WTC11 (cell line): ENCODE measurements around the gene DRD4. TPM values are rescaled to one million over a fixed set of nuclear protein-coding genes. Genes with fewer than 3 reads are reported as not detected.

ENCODE experiments used
- ATAC-seq: fragments of 200-7000 bp; cut with Tn5 transposase; 2 replicates; pipeline ENCODE4 v1.10.0; 2021; ENCODE audit warnings: mild to moderate bottlenecking, moderate library complexity
- CTCF ChIA-PET: fragments of 300-600 bp; sonication (Branson Sonifier 250); formaldehyde crosslinking; loops from one replicate; lab custom pipeline; 2021; ENCODE audit warnings: antibody characterized with exemption; lab: Charles Lee
- POLR2A ChIA-PET: fragments of 350-600 bp; sonication (Branson Sonifier 250); formaldehyde crosslinking; loops from one replicate; lab custom pipeline; 2021; ENCODE audit warnings: antibody characterized with exemption; lab: Charles Lee
- DNase-seq: peaks from one replicate; pipeline ENCODE4 v3.0.0; 2021; ENCODE audit warnings: low spot score
- H3K27ac Mint-ChIP-seq: 2 replicates; pipeline ENCODE4 v1.8.0; 2021; ENCODE audit warnings: mixed read lengths
- H3K27me3 Mint-ChIP-seq: 2 replicates; pipeline ENCODE4 v1.8.0; 2021; ENCODE audit warnings: low read depth, mild to moderate bottlenecking, moderate library complexity, mixed read lengths
- H3K36me3 Mint-ChIP-seq: 2 replicates; pipeline ENCODE4 v1.8.0; 2021; ENCODE audit warnings: mixed read lengths
- H3K4me1 Mint-ChIP-seq: 2 replicates; pipeline ENCODE4 v1.8.0; 2022; ENCODE audit warnings: mixed read lengths
- H3K4me3 Mint-ChIP-seq: 2 replicates; pipeline ENCODE4 v1.8.0; 2021; ENCODE audit warnings: mild to moderate bottlenecking, moderate library complexity, mixed read lengths
- H3K9me3 Mint-ChIP-seq: 2 replicates; pipeline ENCODE4 v1.8.0; 2021; ENCODE audit warnings: mixed read lengths
- AFF4 ChIP-seq: sonication (generic); formaldehyde crosslinking; IDR thresholded peaks from 2 replicates; pipeline ENCODE4 v1.8.1; 2023; ENCODE audit warnings: mild to moderate bottlenecking, missing genetic modification reagents, borderline replicate concordance
- ATF1 ChIP-seq: sonication (generic); formaldehyde crosslinking; IDR thresholded peaks from 2 replicates; pipeline ENCODE4 v1.8.1; 2023; ENCODE audit warnings: mild to moderate bottlenecking, moderate library complexity, missing genetic modification reagents
- ESRRA ChIP-seq: sonication (generic); formaldehyde crosslinking; IDR thresholded peaks from 2 replicates; pipeline ENCODE4 v1.8.1; 2022; ENCODE audit warnings: mild to moderate bottlenecking, missing genetic modification reagents, borderline replicate concordance
- FOXJ3 ChIP-seq: sonication (generic); formaldehyde crosslinking; IDR thresholded peaks from 2 replicates; pipeline ENCODE4 v1.9.0; 2021; ENCODE audit warnings: missing genetic modification reagents, mild to moderate bottlenecking, borderline replicate concordance
- FOXK1 ChIP-seq: sonication (generic); formaldehyde crosslinking; IDR thresholded peaks from 2 replicates; pipeline ENCODE4 v1.8.0; 2022; ENCODE audit warnings: mild to moderate bottlenecking, moderate library complexity, missing genetic modification reagents
- FOXP1 ChIP-seq: sonication (generic); formaldehyde crosslinking; IDR thresholded peaks from 2 replicates; pipeline ENCODE4 v1.8.0; 2022; ENCODE audit warnings: missing genetic modification reagents, mild to moderate bottlenecking, moderate library complexity, borderline replicate concordance
- GRHL2 ChIP-seq: fragments of 250-450 bp; sonication (Bioruptor Pico); IDR thresholded peaks from 2 replicates; pipeline ENCODE4 v1.8.0; 2022; ENCODE audit warnings: mild to moderate bottlenecking, moderate library complexity; ENCODE audit not compliant: insufficient replicate concordance, severe bottlenecking
- GTF2I ChIP-seq: fragments of 250-450 bp; sonication (Bioruptor Pico); conservative IDR thresholded peaks from 2 replicates; pipeline ENCODE4 v1.4.0; 2021; ENCODE audit warnings: mild to moderate bottlenecking
- IRF1 ChIP-seq: sonication (generic); formaldehyde crosslinking; IDR thresholded peaks from 2 replicates; pipeline ENCODE4 v1.8.0; 2023; ENCODE audit warnings: missing genetic modification reagents
- IRF2 ChIP-seq: sonication (generic); formaldehyde crosslinking; IDR thresholded peaks from 2 replicates; pipeline ENCODE4 v1.8.0; 2022; ENCODE audit warnings: low read depth, missing genetic modification reagents, borderline replicate concordance
- JAZF1 ChIP-seq: fragments of 250-450 bp; sonication (Bioruptor Pico); IDR thresholded peaks from 2 replicates; pipeline ENCODE4 v1.9.0; 2021; ENCODE audit warnings: moderate library complexity, mild to moderate bottlenecking, inconsistent platforms
- KAT7 ChIP-seq: sonication (generic); formaldehyde crosslinking; IDR thresholded peaks from 2 replicates; pipeline ENCODE4 v1.8.1; 2023; ENCODE audit warnings: missing genetic modification reagents, mild to moderate bottlenecking, borderline replicate concordance
- MYBL2 ChIP-seq: sonication (generic); formaldehyde crosslinking; IDR thresholded peaks from 2 replicates; pipeline ENCODE4 v1.8.1; 2023; ENCODE audit warnings: mild to moderate bottlenecking, moderate library complexity, missing genetic modification reagents
- NFATC4 ChIP-seq: fragments of 250-450 bp; sonication (Bioruptor Pico); IDR thresholded peaks from 2 replicates; pipeline ENCODE4 v1.9.0; 2021; ENCODE audit warnings: mild to moderate bottlenecking
- OVOL2 ChIP-seq: fragments of 250-450 bp; sonication (Bioruptor Pico); IDR thresholded peaks from 2 replicates; pipeline ENCODE4 v1.9.0; 2021; ENCODE audit warnings: mild to moderate bottlenecking, borderline replicate concordance
- STAT6 ChIP-seq: sonication (generic); formaldehyde crosslinking; conservative IDR thresholded peaks from 2 replicates; pipeline ENCODE4 v1.8.1; 2023; ENCODE audit warnings: mild to moderate bottlenecking, low read depth, missing genetic modification reagents, moderate library complexity
- TEAD1 ChIP-seq: sonication (generic); formaldehyde crosslinking; IDR thresholded peaks from 2 replicates; pipeline ENCODE4 v1.8.0; 2022; ENCODE audit warnings: mild to moderate bottlenecking, missing genetic modification reagents
- TP53 ChIP-seq: sonication (generic); formaldehyde crosslinking; IDR thresholded peaks from 2 replicates; pipeline ENCODE4 v1.8.1; 2023; ENCODE audit warnings: mild to moderate bottlenecking, missing genetic modification reagents
- USF2 ChIP-seq: sonication (generic); formaldehyde crosslinking; IDR thresholded peaks from 2 replicates; pipeline ENCODE4 v1.8.1; 2023; ENCODE audit warnings: mild to moderate bottlenecking, missing genetic modification reagents, moderate library complexity
- ZBTB21 ChIP-seq: sonication (generic); formaldehyde crosslinking; IDR thresholded peaks from 2 replicates; pipeline ENCODE4 v1.8.1; 2023; ENCODE audit warnings: mild to moderate bottlenecking, missing genetic modification reagents, borderline replicate concordance
- ZNF121 ChIP-seq: sonication (generic); formaldehyde crosslinking; IDR thresholded peaks from 2 replicates; pipeline ENCODE4 v1.8.0; 2023; ENCODE audit warnings: missing genetic modification reagents
- ZNF138 ChIP-seq: sonication (generic); formaldehyde crosslinking; conservative IDR thresholded peaks from 2 replicates; pipeline ENCODE4 v1.8.1; 2022; ENCODE audit warnings: mild to moderate bottlenecking, moderate library complexity, missing genetic modification reagents
- ZNF232 ChIP-seq: sonication (generic); formaldehyde crosslinking; IDR thresholded peaks from 2 replicates; pipeline ENCODE4 v1.8.0; 2022; ENCODE audit warnings: mild to moderate bottlenecking, missing genetic modification reagents
- ZNF263 ChIP-seq: sonication (generic); formaldehyde crosslinking; IDR thresholded peaks from 2 replicates; pipeline ENCODE4 v1.8.1; 2022; ENCODE audit warnings: low read depth, mild to moderate bottlenecking, moderate library complexity, missing genetic modification reagents
- ZNF416 ChIP-seq: fragments of 250-450 bp; sonication (Bioruptor Pico); IDR thresholded peaks from 2 replicates; pipeline ENCODE4 v1.9.0; 2021; ENCODE audit warnings: mild to moderate bottlenecking, inconsistent platforms
- ZNF423 ChIP-seq: fragments of 250-450 bp; sonication (Bioruptor Pico); IDR thresholded peaks from 2 replicates; pipeline ENCODE4 v2.1.2; 2022; ENCODE audit warnings: mild to moderate bottlenecking, moderate library complexity
- ZNF671 ChIP-seq: fragments of 250-450 bp; sonication (Bioruptor Pico); IDR thresholded peaks from 2 replicates; pipeline ENCODE4 v1.8.0; 2021; ENCODE audit warnings: mild to moderate bottlenecking
- ZSCAN18 ChIP-seq: fragments of 250-450 bp; sonication (Bioruptor Pico); IDR thresholded peaks from 2 replicates; pipeline ENCODE4 v2.1.2; 2022; ENCODE audit warnings: mild to moderate bottlenecking, moderate library complexity
- total RNA-seq: library from RNA; stranded (reverse); gene quantifications from 3 replicates; pipeline ENCODE4 v1.2.3, GENCODE V29; 2021

The DRD4 gene
- total RNA-seq, 1 experiment from 2014 or later = 3.7 TPM

GRCh38 chr11:619628-620050, 17.4 kb upstream of the DRD4 start (continued):
- no peak for TF ChIP-seq ZBTB21 (CRISPR knock-in tag)
- no peak for TF ChIP-seq ZSCAN18 (CRISPR knock-in tag)
- no peak for TF ChIP-seq ZNF416 (CRISPR knock-in tag)
- TF ChIP-seq OVOL2 (CRISPR knock-in tag) = no peak
- no peak for TF ChIP-seq GRHL2 (CRISPR knock-in tag)
- TF ChIP-seq TP53 (CRISPR knock-in tag) = no peak
- no peak for TF ChIP-seq ZNF263 (CRISPR knock-in tag)
- no peak for TF ChIP-seq ZNF423 (CRISPR knock-in tag)
- no peak for TF ChIP-seq STAT6 (CRISPR knock-in tag)
- TF ChIP-seq ATF1 = no peak
- TF ChIP-seq ZNF121 = no peak
- no peak for TF ChIP-seq AFF4 (CRISPR knock-in tag)
- TF ChIP-seq ZNF671 (CRISPR knock-in tag) = no peak
- TF ChIP-seq FOXJ3 = no peak

GRCh38 chr11:620201-620600, 16.9 kb upstream of the DRD4 start:
- Mint-ChIP-seq H3K9me3 (no peaks in the 10 kb centered on the region), H3K27ac (no peak overlapping the region), H3K36me3 (no peaks in the 10 kb centered on the region), H3K4me3 (no peak overlapping the region), H3K4me1 (no peaks in the 10 kb centered on the region), H3K27me3 (no peaks in the 10 kb centered on the region)
- POLR2A ChIA-PET = no interaction called here
- TF ChIP-seq ZNF232 (CRISPR knock-in tag) (no peak), ZNF138 (CRISPR knock-in tag) (no peak), FOXK1 (CRISPR knock-in tag) (no peak), FOXP1 (CRISPR knock-in tag) (no peak), ESRRA (CRISPR knock-in tag) (no peak), GRHL2 (CRISPR knock-in tag) (no peak), TEAD1 (CRISPR knock-in tag) (no peak), IRF1 (CRISPR knock-in tag) (no peak), GTF2I (CRISPR knock-in tag) (no peak), MYBL2 (CRISPR knock-in tag) (no peak), JAZF1 (CRISPR knock-in tag) (no peak), NFATC4 (CRISPR knock-in tag) (no peak), IRF2 (no peak), KAT7 (no peak), USF2 (no peak)
- CTCF ChIA-PET = no interaction called here
- no peak for DNase-seq
- ATAC-seq = no peak
